Gastrocnemius medialis (tissue), 4 donors: ENCODE measurements around the gene AGER. TPM values are rescaled to one million over a fixed set of nuclear protein-coding genes. Genes with fewer than 3 reads are reported as not detected.
A peak's percentile ranks its signal among the peaks of the same experiment; 100 is the strongest.

Experiments used
- ATAC-seq, 2 donors: fragments of 150-250 bp; one replicate each; pipeline ENCODE4 v1.9.1; 2016
- DNase-seq, 2 donors: peaks; one replicate each; pipeline ENCODE4 v3.0.0-alpha.2; 2019
- H3K27ac ChIP-seq, 4 donors: fragments of 200-600 bp; sonication (generic); 1 replicate in 1 of 4; 2 replicates in 3 of 4; pipeline ENCODE4 v1.5.1; 2016 to 2018; ENCODE audit warnings: mild to moderate bottlenecking in 2 of 4, moderate library complexity in 1 of 4
- H3K27me3 ChIP-seq, 3 donors: fragments of 200-600 bp; sonication (generic) in 2 of 3; 1 replicate in 1 of 3; 2 replicates in 2 of 3; pipeline versions ENCODE4 v1.5.1 to v1.6.0; 2016 to 2019; ENCODE audit warnings: mild to moderate bottlenecking in 1 of 3, moderate library complexity in 1 of 3
- H3K36me3 ChIP-seq, 2 donors: fragments of 200-600 bp; sonication (generic) in 1 of 2; one replicate each; pipeline ENCODE4 v1.5.1; 2017 to 2018
- H3K4me1 ChIP-seq, 2 donors: fragments of 200-600 bp; sonication (generic) in 1 of 2; one replicate each; pipeline ENCODE4 v1.5.1; 2016 to 2017; ENCODE audit warnings: mild to moderate bottlenecking in 2 of 2
- H3K4me3 ChIP-seq, 4 donors: fragments of 200-600 bp; sonication (generic) in 3 of 4; 1 replicate in 1 of 4; 2 replicates in 3 of 4; pipeline ENCODE4 v1.5.1; 2016 to 2019; ENCODE audit warnings: mild to moderate bottlenecking in 2 of 4
- H3K9me3 ChIP-seq, 3 donors: fragments of 200-600 bp; sonication (generic) in 2 of 3; 1 replicate in 1 of 3; 2 replicates in 2 of 3; pipeline ENCODE4 v1.5.1; 2016 to 2019
- CTCF ChIP-seq, 5 experiments: fragments of 450-650 bp in 3 of 5; fragments of 200-600 bp in 2 of 5; sonication (generic) in 2 of 5; IDR thresholded peaks in 4 of 5; conservative IDR thresholded peaks in 1 of 5; 1 replicate in 4 of 5; 2 replicates in 1 of 5; pipeline ENCODE4 v1.5.1; 2016 to 2019; ENCODE audit warnings: antibody characterized with exemption in 5 of 5, mild to moderate bottlenecking in 3 of 5, moderate library complexity in 3 of 5
- POLR2A ChIP-seq, 2 donors: fragments of 450-650 bp; IDR thresholded peaks; one replicate each; pipeline ENCODE4 v1.6.1; 2017; ENCODE audit warnings: antibody characterized with exemption in 2 of 2, mild to moderate bottlenecking in 2 of 2, moderate library complexity in 2 of 2
- in situ Hi-C, 4 donors: fragments of 200-750 bp; cut with MboI; loops; one replicate each; pipeline versions ENCODE4 v1.15.0 to v1.8.0; 2017; ENCODE audit warnings: low sequenced_read_pairs in 4 of 4
- intact Hi-C: fragments of 100-400 bp; cut with DNase I; formaldehyde crosslinking; loops from one replicate; pipeline ENCODE4 v1.15.1; 2023; ENCODE audit warnings: low total_unique reads
- total RNA-seq, 4 donors: library from RNA; depleted of rRNA; stranded (reverse); fragments of >200 nt; gene quantifications; one replicate each; pipeline versions ENCODE4 v1.1.0 to v1.2.3, GENCODE V29; 2016

Gene AGER
- total RNA-seq, 4 donors from 2014 or later: 1.9 TPM; not detected in 3

GRCh38 chr6:32222333-32223230 lies 38.5 kb upstream of the AGER start:
- Histone ChIP-seq H3K27me3 (no peaks in the 10 kb centered on the region), H3K36me3 (no peaks in the 10 kb centered on the region), H3K4me1 (no peaks in the 10 kb centered on the region), H3K9me3 (no peaks in the 10 kb centered on the region), H3K4me3 (peak overlapping the region; percentile 0 to 50 (median 31)), H3K27ac (peak overlapping the region; percentile 52 to 74 (median 68))
- ATAC-seq (no peak), DNase-seq (no peak)
- TF ChIP-seq POLR2A (IDR thresholded peaks at IDR 0.05): no peak
- no peak for TF ChIP-seq CTCF (IDR thresholded peaks at IDR 0.05 in 4 of 5, conservative IDR thresholded peaks at IDR 0.05 in 1 of 5)
- intact Hi-C loops (no loop called here), in situ Hi-C loops (no loop called here)

GRCh38 chr6:32220021-32220420 lies 36.0 kb upstream of the AGER start:
- TF ChIP-seq POLR2A (IDR thresholded peaks at IDR 0.05) (no peak), CTCF (IDR thresholded peaks at IDR 0.05 in 4 of 5, conservative IDR thresholded peaks at IDR 0.05 in 1 of 5) (no peak)
- H3K27me3 ChIP-seq: no peaks in the 10 kb centered on the region
- H3K27ac ChIP-seq: peak overlapping the region in 1 of 4 donors; percentile 74
- no peaks in the 10 kb centered on the region for H3K9me3 ChIP-seq
- in situ Hi-C loops (no loop called here), intact Hi-C loops (no loop called here)
- no peak for DNase-seq
- no peaks in the 10 kb centered on the region for H3K36me3 ChIP-seq
- H3K4me1 ChIP-seq: no peaks in the 10 kb centered on the region
- no peak for ATAC-seq
- H3K4me3 ChIP-seq: no peak overlapping the region

- H3K9me3 ChIP-seq: no peaks in the 10 kb centered on the region
- intact Hi-C loops: no loop called here
- TF ChIP-seq POLR2A (IDR thresholded peaks at IDR 0.05): no peak
- no peak for TF ChIP-seq CTCF (IDR thresholded peaks at IDR 0.05 in 4 of 5, conservative IDR thresholded peaks at IDR 0.05 in 1 of 5)
- DNase-seq: no peak
- in situ Hi-C loops: no loop called here
- no peaks in the 10 kb centered on the region for H3K4me1 ChIP-seq
- no peaks in the 10 kb centered on the region for H3K27me3 ChIP-seq
- H3K4me3 ChIP-seq: no peak overlapping the region
- no peaks in the 10 kb centered on the region for H3K36me3 ChIP-seq
- no peak for ATAC-seq
- H3K27ac ChIP-seq: no peak overlapping the region
These were observed 34.1 kb upstream of the AGER start for GRCh38 chr6:32218167-32218566.

GRCh38 chr6:32216998-32217397 lies 32.9 kb upstream of the AGER start:
- Histone ChIP-seq H3K4me1 (no peaks in the 10 kb centered on the region), H3K9me3 (no peaks in the 10 kb centered on the region), H3K27me3 (no peaks in the 10 kb centered on the region), H3K27ac (no peak overlapping the region), H3K4me3 (no peak overlapping the region), H3K36me3 (no peaks in the 10 kb centered on the region)
- intact Hi-C loops: no loop called here
- no peak for ATAC-seq
- in situ Hi-C loops: no loop called here
- no peak for TF ChIP-seq POLR2A (IDR thresholded peaks at IDR 0.05)
- TF ChIP-seq CTCF (IDR thresholded peaks at IDR 0.05 in 4 of 5, conservative IDR thresholded peaks at IDR 0.05 in 1 of 5): no peak
- DNase-seq: no peak
